Keratinocyte (primary cell): ENCODE data around the gene LRP1B. TPM values are rescaled to one million over a fixed set of nuclear protein-coding genes. Genes with fewer than 3 reads are reported as not detected.

Experiments used
- DNase-seq: peaks from one replicate; pipeline ENCODE4 v3.0.0-alpha.2; 2011; ENCODE audit warnings: low read depth, missing footprints, low spot score
- FAIRE-seq: peaks from 2 replicates; lab custom pipeline; 2011; peaks lifted over from hg19 to GRCh38; lab: Jason Lieb, UNC
- H2AFZ ChIP-seq: 2 replicates; pipeline ENCODE4 v1.6.0; 2012; ENCODE audit warnings: low read length, control low read depth, inconsistent platforms; ENCODE audit not compliant: control insufficient read depth
- H3K27ac ChIP-seq: 2 replicates; pipeline ENCODE4 v1.5.1; 2011; ENCODE audit warnings: low read length; ENCODE audit not compliant: control insufficient read depth, insufficient read depth
- H3K27me3 ChIP-seq: 3 replicates; pipeline ENCODE4 v1.6.0; 2011; ENCODE audit warnings: low read length; ENCODE audit not compliant: control insufficient read depth, insufficient read depth; ENCODE audit errors: extremely low read depth
- H3K36me3 ChIP-seq, 2 experiments: 2 replicates in 1 of 2; 3 replicates in 1 of 2; pipeline ENCODE4 v1.5.1; 2011; ENCODE audit warnings: low read length in 2 of 2, mild to moderate bottlenecking in 1 of 2; ENCODE audit not compliant: control insufficient read depth in 2 of 2, insufficient read depth in 2 of 2; ENCODE audit errors: extremely low read depth in 1 of 2
- H3K4me1 ChIP-seq: 3 replicates; pipeline ENCODE4 v1.5.1; 2011; ENCODE audit warnings: low read length; ENCODE audit not compliant: control insufficient read depth, insufficient read depth; ENCODE audit errors: extremely low read depth
- H3K4me2 ChIP-seq: 3 replicates; pipeline ENCODE4 v1.6.0; 2011; ENCODE audit warnings: low read depth, low read length; ENCODE audit not compliant: control insufficient read depth, insufficient read depth; ENCODE audit errors: extremely low read depth
- H3K4me3 ChIP-seq, 3 experiments: fragments of 200-600 bp in 1 of 3; sonication (generic) in 1 of 3; 2 replicates in 2 of 3; 3 replicates in 1 of 3; pipeline ENCODE4 v1.5.1; 2011 to 2016; ENCODE audit warnings: low read length in 3 of 3, mild to moderate bottlenecking in 3 of 3, control low read depth in 2 of 3, inconsistent platforms in 1 of 3, low read depth in 1 of 3, mixed read lengths in 1 of 3, mixed run types in 1 of 3, moderate library complexity in 1 of 3; ENCODE audit not compliant: control insufficient read depth in 2 of 3, insufficient read depth in 2 of 3; ENCODE audit errors: extremely low read depth in 1 of 3
- H3K79me2 ChIP-seq: 2 replicates; pipeline ENCODE4 v1.6.0; 2012; ENCODE audit warnings: low read length; ENCODE audit not compliant: control insufficient read depth, insufficient read depth
- H3K9ac ChIP-seq: 3 replicates; pipeline ENCODE4 v1.6.0; 2011; ENCODE audit warnings: low read length; ENCODE audit not compliant: control insufficient read depth, insufficient read depth; ENCODE audit errors: extremely low read depth
- H3K9me1 ChIP-seq: 3 replicates; pipeline ENCODE4 v1.6.0; 2011; ENCODE audit warnings: low read length; ENCODE audit not compliant: control insufficient read depth, insufficient read depth; ENCODE audit errors: extremely low read depth
- H3K9me3 ChIP-seq: 2 replicates; pipeline ENCODE4 v1.5.1; 2012; ENCODE audit warnings: low read depth, low read length; ENCODE audit not compliant: control insufficient read depth
- H4K20me1 ChIP-seq: 3 replicates; pipeline ENCODE4 v1.6.0; 2011; ENCODE audit warnings: low read length; ENCODE audit not compliant: control insufficient read depth, insufficient read depth; ENCODE audit errors: extremely low read depth
- EZH2 ChIP-seq: IDR thresholded peaks from one replicate; pipeline ENCODE4 v1.6.1; 2012; ENCODE audit warnings: inconsistent platforms, mild to moderate bottlenecking, low read length, moderate library complexity
- dilution Hi-C: fragments of 300-500 bp; cut with MboI; formaldehyde crosslinking; loops from one replicate; pipeline ENCODE4 v1.7.0; 2020; ENCODE audit warnings: low sequenced_read_pairs; ENCODE audit not compliant: extremely low pct_ligation_motif_present
- polyA plus RNA-seq, 5 experiments: library from polyadenylated mRNA; depleted of rRNA in 3 of 5; stranded (reverse) in 3 of 5; stranded (forward) in 1 of 5; unstranded in 1 of 5; fragments of >200 nt; gene quantifications; 1 replicate in 1 of 5; 2 replicates in 3 of 5; 3 replicates in 1 of 5; pipeline versions ENCODE4 v1.2.1 to v1.2.3, GENCODE V29; 2011 to 2012; ENCODE audit warnings: missing spikeins in 2 of 5, low read depth in 1 of 5, low replicate concordance in 1 of 5
- TF ChIP-seq, protein P1 (sequence below), 3 experiments: IDR thresholded peaks in 1 of 3; conservative IDR thresholded peaks in 1 of 3; optimal IDR thresholded peaks in 1 of 3; 2 replicates in 2 of 3; 3 replicates in 1 of 3; pipeline versions ENCODE3 to v1.5.1; 2011; ENCODE audit warnings: low read length in 3 of 3, mild to moderate bottlenecking in 3 of 3, moderate library complexity in 2 of 3, control low read depth in 1 of 3, inconsistent platforms in 1 of 3; ENCODE audit not compliant: insufficient read depth in 2 of 3; ENCODE audit errors: extremely low read depth in 1 of 3

LRP1B gene
- polyA plus RNA-seq, 1 donor (not counting 4 experiments of a cell fraction or from before 2014, with no cell fraction given): not detected

DNA sequence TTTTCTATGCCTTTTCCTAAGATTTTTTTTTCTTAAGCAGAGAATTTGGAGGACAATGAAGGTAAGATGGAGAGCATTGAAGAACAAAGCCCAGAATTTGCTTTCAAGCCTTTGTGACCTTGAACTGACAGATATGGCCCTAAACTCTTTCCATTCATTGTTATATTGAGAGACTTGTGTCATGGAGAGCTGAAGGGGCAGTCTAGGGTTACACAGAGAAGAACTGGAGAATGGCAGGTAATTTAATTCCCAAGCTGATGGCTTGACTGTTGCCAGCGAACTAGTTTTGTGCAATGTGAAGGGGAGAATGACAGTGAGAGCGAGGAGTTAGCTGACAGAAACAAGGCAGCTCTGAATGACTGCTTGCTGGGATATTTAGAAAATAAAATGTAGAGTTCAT lies 1344.2 kb downstream of the LRP1B start:
- Histone ChIP-seq H3K9ac (no peak overlapping the region), H3K36me3 (no peaks in the 10 kb centered on the region), H3K27ac (no peak overlapping the region), H3K79me2 (no peaks in the 10 kb centered on the region), H2AFZ (no peak overlapping the region), H3K27me3 (no peaks in the 10 kb centered on the region), H4K20me1 (no peaks in the 10 kb centered on the region), H3K9me1 (no peaks in the 10 kb centered on the region), H3K4me1 (no peaks in the 10 kb centered on the region), H3K4me2 (no peak overlapping the region), H3K4me3 (no peak overlapping the region), H3K9me3 (no peaks in the 10 kb centered on the region)
- dilution Hi-C loops: no loop called here
- DNase-seq (no peak), FAIRE-seq (no peak)
- TF ChIP-seq, protein P1, sequence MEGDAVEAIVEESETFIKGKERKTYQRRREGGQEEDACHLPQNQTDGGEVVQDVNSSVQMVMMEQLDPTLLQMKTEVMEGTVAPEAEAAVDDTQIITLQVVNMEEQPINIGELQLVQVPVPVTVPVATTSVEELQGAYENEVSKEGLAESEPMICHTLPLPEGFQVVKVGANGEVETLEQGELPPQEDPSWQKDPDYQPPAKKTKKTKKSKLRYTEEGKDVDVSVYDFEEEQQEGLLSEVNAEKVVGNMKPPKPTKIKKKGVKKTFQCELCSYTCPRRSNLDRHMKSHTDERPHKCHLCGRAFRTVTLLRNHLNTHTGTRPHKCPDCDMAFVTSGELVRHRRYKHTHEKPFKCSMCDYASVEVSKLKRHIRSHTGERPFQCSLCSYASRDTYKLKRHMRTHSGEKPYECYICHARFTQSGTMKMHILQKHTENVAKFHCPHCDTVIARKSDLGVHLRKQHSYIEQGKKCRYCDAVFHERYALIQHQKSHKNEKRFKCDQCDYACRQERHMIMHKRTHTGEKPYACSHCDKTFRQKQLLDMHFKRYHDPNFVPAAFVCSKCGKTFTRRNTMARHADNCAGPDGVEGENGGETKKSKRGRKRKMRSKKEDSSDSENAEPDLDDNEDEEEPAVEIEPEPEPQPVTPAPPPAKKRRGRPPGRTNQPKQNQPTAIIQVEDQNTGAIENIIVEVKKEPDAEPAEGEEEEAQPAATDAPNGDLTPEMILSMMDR (optimal IDR thresholded peaks at IDR 0.05 in 1 of 3, IDR thresholded peaks at IDR 0.05 in 1 of 3, conservative IDR thresholded peaks at IDR 0.05 in 1 of 3; ENCODE audit: extremely low read depth in 1 of 3, insufficient read depth in 2 of 3, low read length in 3 of 3): no peak
- no peak for TF ChIP-seq EZH2

DNA sequence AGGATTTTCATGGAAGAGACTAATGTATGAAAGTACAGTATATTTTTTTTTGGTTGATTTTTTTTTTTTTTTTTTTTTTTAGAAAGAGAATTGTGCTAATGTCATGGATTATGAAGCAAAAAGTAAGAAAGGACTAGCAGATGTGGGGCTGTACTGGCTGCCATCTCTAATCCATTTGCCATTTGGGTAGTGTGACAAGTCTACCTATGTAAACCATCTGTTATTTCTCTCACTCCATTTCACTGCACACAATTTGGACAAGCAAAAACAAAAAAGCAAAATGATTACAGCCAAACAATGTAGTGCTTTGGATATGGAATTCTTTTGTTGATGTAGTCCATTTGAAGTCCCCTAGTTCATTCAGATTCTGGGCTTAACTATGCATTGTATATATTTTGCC lies 1355.4 kb downstream of the LRP1B start:
- no peak overlapping the region for H2AFZ ChIP-seq
- H3K4me1 ChIP-seq: no peaks in the 10 kb centered on the region
- no peak overlapping the region for H3K9ac ChIP-seq
- no peak overlapping the region for H3K4me2 ChIP-seq
- H3K9me3 ChIP-seq: no peaks in the 10 kb centered on the region
- H3K4me3 ChIP-seq: no peak overlapping the region
- no peaks in the 10 kb centered on the region for H3K9me1 ChIP-seq
- TF ChIP-seq, protein P1 (optimal IDR thresholded peaks at IDR 0.05 in 1 of 3, IDR thresholded peaks at IDR 0.05 in 1 of 3, conservative IDR thresholded peaks at IDR 0.05 in 1 of 3; ENCODE audit: extremely low read depth in 1 of 3, insufficient read depth in 2 of 3, low read length in 3 of 3): no peak
- DNase-seq (no peak), FAIRE-seq (no peak)
- dilution Hi-C loops: no loop called here
- no peaks in the 10 kb centered on the region for H3K27me3 ChIP-seq
- no peak overlapping the region for H3K27ac ChIP-seq
- H3K79me2 ChIP-seq: no peaks in the 10 kb centered on the region
- no peaks in the 10 kb centered on the region for H4K20me1 ChIP-seq
- no peaks in the 10 kb centered on the region for H3K36me3 ChIP-seq
